ENCODE data around the gene NECTIN2. TPM values are rescaled to one million over a fixed set of nuclear protein-coding genes. Genes with fewer than 3 reads are reported as not detected.

The NECTIN2 gene
- total RNA-seq, 1 experiment from 2014 or later, result 76.7 TPM

DNA sequence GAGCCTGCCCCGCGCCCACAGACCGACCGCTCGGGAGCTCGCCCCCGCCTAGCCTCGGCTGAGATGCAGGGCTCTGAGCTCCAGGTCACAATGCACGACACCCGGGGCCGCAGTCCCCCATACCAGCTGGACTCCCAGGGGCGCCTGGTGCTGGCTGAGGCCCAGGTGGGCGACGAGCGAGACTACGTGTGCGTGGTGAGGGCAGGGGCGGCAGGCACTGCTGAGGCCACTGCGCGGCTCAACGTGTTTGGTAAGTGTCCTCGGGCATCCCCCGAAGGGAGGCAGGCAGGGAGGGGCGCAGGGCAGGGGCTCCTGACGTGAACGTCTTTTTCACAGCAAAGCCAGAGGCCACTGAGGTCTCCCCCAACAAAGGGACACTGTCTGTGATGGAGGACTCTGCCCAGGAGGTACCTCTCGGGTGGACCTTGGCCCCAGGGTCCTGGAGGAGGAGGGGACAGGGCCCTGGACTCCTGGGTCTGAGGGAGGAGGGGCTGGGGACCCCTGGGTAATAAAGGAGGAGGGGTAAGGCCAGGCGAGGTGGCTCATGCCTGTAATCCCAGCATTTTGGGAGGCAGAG, 33.9 kb upstream of the NECTIN2 start:
- H3K9me3 ChIP-seq (ENCODE audit: low read depth, low read length, poor library complexity, severe bottlenecking), result no peaks in the 10 kb centered on the region
- H3K27ac ChIP-seq (ENCODE audit: low read depth, low read length, poor library complexity, severe bottlenecking), result no peak overlapping the region
- ChIA-PET CTCF (interaction anchor here (0.6 kb wide), 1 partner anchor 86 kb away, joined by 3 read pairs; no protein-coding TSS in a partner anchor), POLR2A (ENCODE audit: low non-redundant PET) (no interaction called here)
- BruUV-seq (replicated peaks), result no TSS peak
- TF ChIP-seq EZH2 (IDR thresholded peaks at IDR 0.05; ENCODE audit: borderline replicate concordance, low read depth, low read length, poor library complexity, severe bottlenecking), result no peak
- TF ChIP-seq CTCF (conservative IDR thresholded peaks at IDR 0.05; ENCODE audit: low read depth, low read length), result no peak
- H3K36me3 ChIP-seq (ENCODE audit: insufficient read depth, low read length, poor library complexity, severe bottlenecking), result no peaks in the 10 kb centered on the region
- H3K4me1 ChIP-seq (ENCODE audit: insufficient read depth, low read length, poor library complexity, severe bottlenecking), result no peaks in the 10 kb centered on the region
- DNase-seq (ENCODE audit: low spot score), result no peak
- H3K4me3 ChIP-seq (ENCODE audit: low read depth, low read length, poor library complexity, severe bottlenecking), result no peak overlapping the region
- intact Hi-C loops (cut with micrococcal nuclease; ENCODE audit: unreplicated experiment), result no loop called here
- H3K27me3 ChIP-seq (replicated peaks; ENCODE audit: insufficient read depth, low read depth, low read length, poor library complexity), result no peaks in the 10 kb centered on the region

- no peak for TF ChIP-seq CTCF (conservative IDR thresholded peaks at IDR 0.05; ENCODE audit: low read depth, low read length)
- TF ChIP-seq EZH2 (IDR thresholded peaks at IDR 0.05; ENCODE audit: borderline replicate concordance, low read depth, low read length, poor library complexity, severe bottlenecking), result no peak
- ChIA-PET POLR2A (ENCODE audit: low non-redundant PET) (no interaction called here), CTCF (no interaction called here)
- no peak for DNase-seq (ENCODE audit: low spot score)
- H3K4me3 ChIP-seq (ENCODE audit: low read depth, low read length, poor library complexity, severe bottlenecking), result no peak overlapping the region
- no peaks in the 10 kb centered on the region for H3K36me3 ChIP-seq (ENCODE audit: insufficient read depth, low read length, poor library complexity, severe bottlenecking)
- H3K4me1 ChIP-seq (ENCODE audit: insufficient read depth, low read length, poor library complexity, severe bottlenecking), result no peaks in the 10 kb centered on the region
- H3K27me3 ChIP-seq (replicated peaks; ENCODE audit: insufficient read depth, low read depth, low read length, poor library complexity), result no peaks in the 10 kb centered on the region
- BruUV-seq (replicated peaks), result no TSS peak
- H3K9me3 ChIP-seq (ENCODE audit: low read depth, low read length, poor library complexity, severe bottlenecking), result no peaks in the 10 kb centered on the region
- no peak overlapping the region for H3K27ac ChIP-seq (ENCODE audit: low read depth, low read length, poor library complexity, severe bottlenecking)
- intact Hi-C loops (cut with micrococcal nuclease; ENCODE audit: unreplicated experiment), result no loop called here
Observed at GRCh38 chr19:44813070-44813840, 32.8 kb upstream of the NECTIN2 start.

- H3K4me1 ChIP-seq (ENCODE audit: insufficient read depth, low read length, poor library complexity, severe bottlenecking), result no peaks in the 10 kb centered on the region
- H3K9me3 ChIP-seq (ENCODE audit: low read depth, low read length, poor library complexity, severe bottlenecking), result no peaks in the 10 kb centered on the region
- H3K27me3 ChIP-seq (replicated peaks; ENCODE audit: insufficient read depth, low read depth, low read length, poor library complexity), result no peaks in the 10 kb centered on the region
- no peaks in the 10 kb centered on the region for H3K36me3 ChIP-seq (ENCODE audit: insufficient read depth, low read length, poor library complexity, severe bottlenecking)
- BruUV-seq (replicated peaks), result no TSS peak
- no peak overlapping the region for H3K27ac ChIP-seq (ENCODE audit: low read depth, low read length, poor library complexity, severe bottlenecking)
- no peak for DNase-seq (ENCODE audit: low spot score)
- CTCF ChIA-PET, result no interaction called here
- no peak overlapping the region for H3K4me3 ChIP-seq (ENCODE audit: low read depth, low read length, poor library complexity, severe bottlenecking)
- no peak for TF ChIP-seq CTCF (conservative IDR thresholded peaks at IDR 0.05; ENCODE audit: low read depth, low read length)
- no peak for TF ChIP-seq EZH2 (IDR thresholded peaks at IDR 0.05; ENCODE audit: borderline replicate concordance, low read depth, low read length, poor library complexity, severe bottlenecking)
- intact Hi-C loops (cut with micrococcal nuclease; ENCODE audit: unreplicated experiment), result no loop called here
- POLR2A ChIA-PET (ENCODE audit: low non-redundant PET), result no interaction called here
Observed at GRCh38 chr19:44813841-44814470, 32.1 kb upstream of the NECTIN2 start.

Measured in A673 (cell line).